NAMALWA (cell line): ENCODE results near the gene IKBKE.

Experiments
- DNase-seq: peaks from one replicate; pipeline ENCODE4 v3.0.0-alpha.2; 2015; ENCODE audit warnings: low spot score

IKBKE gene

DNA sequence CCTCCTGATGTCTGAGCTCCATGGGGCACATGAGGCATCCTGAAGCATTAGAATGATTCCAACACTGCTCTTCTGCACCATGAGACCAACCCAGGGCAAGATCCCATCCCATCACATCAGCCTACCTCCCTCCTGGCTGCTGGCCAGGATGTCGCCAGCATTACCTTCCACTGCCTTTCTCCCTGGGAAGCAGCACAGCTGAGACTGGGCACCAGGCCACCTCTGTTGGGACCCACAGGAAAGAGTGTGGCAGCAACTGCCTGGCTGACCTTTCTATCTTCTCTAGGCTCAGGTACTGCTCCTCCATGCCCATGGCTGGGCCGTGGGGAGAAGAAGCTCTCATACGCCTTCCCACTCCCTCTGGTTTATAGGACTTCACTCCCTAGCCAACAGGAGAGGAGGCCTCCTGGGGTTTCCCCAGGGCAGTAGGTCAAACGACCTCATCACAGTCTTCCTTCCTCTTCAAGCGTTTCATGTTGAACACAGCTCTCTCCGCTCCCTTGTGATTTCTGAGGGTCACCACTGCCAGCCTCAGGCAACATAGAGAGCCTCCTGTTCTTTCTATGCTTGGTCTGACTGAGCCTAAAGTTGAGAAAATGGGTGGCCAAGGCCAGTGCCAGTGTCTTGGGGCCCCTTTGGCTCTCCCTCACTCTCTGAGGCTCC lies 26.0 kb downstream of the IKBKE start:
- DNase-seq, result peak; percentile 16

DNA sequence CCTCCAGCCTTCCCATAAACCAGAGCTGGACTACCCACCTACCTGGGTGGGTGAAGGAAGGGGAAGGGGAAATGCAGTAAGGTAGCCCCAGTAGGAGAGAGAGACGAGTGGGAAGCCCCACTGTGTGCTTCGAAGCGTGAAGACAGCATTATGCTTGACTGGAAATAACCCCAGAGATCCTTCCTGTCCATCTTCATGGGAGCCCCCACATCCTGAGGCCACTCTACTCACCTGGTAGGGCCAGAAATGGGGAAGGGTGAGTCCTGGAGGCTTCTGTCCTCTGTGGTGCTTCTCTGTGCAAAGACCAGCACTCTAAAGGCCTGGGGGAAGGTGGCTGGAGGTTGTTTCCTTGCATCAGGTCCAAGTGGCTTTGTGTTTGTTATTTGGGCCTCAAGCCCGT lies 27.1 kb downstream of the IKBKE start:
- DNase-seq, result peak; percentile 21

DNA sequence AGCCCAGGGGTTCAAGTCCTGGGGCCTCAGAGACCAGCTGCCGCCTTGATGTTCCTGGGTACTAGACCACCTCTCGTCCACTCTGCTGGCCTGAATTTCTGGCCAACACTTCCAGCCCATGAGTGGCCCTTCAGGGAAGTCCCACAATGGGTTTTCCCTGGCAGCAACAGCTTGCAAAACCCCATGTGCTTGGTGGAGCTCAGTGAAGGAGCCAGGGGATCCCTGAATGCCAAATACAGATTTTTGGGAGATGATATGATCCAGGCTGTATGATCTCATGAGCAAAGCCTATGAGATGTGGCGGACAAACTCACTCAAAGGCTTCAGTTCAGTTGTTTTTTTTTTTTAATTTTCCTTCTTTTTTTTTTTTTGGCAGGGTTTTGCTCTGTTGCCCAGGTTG lies 27.5 kb downstream of the IKBKE start:
- DNase-seq, result no peak

GRCh38 chr1:206498685-206499084 lies 28.4 kb downstream of the IKBKE start:
- no peak for DNase-seq

DNA sequence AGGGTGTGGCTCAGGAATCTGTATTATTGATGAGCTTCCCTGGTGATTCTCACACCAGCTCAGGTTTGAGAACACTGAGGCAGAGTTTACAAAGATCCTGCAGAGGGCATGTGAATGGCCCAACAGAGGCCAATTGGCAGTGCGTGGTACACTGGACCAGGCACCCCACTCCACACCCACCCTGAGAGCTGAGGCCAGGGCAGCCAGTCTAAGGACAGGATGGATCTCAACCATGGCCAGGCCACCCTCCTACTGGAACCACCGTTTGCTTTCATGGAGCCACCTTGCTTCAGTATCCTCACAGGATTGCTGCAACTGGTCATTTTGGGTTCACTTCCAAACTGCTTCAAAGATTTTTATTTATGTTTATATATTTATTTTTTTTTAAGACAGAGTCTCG lies 29.8 kb downstream of the IKBKE start:
- DNase-seq, result no peak

- no peak for DNase-seq
Measured at GRCh38 chr1:206501881-206502280, 31.6 kb downstream of the IKBKE start.

- no peak for DNase-seq
Measured at GRCh38 chr1:206502403-206502802, 32.1 kb downstream of the IKBKE start.

- DNase-seq, result no peak
Measured at GRCh38 chr1:206502812-206503211, 32.5 kb downstream of the IKBKE start.

DNA sequence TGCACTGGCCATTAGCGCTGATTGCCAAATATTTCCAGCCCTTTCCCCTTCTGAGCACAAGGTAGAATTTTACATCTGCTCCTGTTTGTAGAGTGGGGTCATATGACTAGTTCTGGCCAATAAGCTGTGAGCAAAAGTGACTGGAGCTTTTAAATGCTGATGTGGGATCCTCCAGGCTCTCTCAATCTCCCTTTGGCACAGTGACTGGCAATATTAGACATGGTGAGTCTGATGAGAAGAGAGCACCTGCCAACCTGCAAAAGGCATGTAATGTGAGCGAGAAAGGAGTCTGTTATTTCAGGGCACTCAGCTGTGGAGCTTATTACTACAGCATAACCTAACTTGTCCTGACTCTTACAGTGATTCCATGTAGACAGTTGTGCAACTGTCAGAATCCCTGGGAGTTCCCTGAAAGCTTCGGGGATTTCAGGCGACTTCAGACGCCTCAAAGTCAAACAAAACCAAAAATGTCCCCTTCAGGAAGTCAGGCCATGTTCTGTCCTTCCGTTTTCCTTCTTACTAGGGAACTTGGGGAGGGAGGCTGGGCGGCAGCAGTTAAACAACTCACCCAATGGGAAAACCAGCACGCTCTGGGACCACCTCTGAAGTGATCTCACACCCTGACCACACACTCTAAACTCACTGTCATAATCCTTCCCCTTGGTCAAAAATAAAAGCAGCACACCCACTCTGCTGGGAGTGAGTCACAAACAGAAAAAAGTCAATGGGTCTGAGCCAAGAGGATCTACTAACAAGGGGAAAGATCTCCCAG lies 33.5 kb downstream of the IKBKE start:
- no peak for DNase-seq

- DNase-seq, result no peak
Measured at GRCh38 chr1:206504363-206504713, 34.1 kb downstream of the IKBKE start.

DNA sequence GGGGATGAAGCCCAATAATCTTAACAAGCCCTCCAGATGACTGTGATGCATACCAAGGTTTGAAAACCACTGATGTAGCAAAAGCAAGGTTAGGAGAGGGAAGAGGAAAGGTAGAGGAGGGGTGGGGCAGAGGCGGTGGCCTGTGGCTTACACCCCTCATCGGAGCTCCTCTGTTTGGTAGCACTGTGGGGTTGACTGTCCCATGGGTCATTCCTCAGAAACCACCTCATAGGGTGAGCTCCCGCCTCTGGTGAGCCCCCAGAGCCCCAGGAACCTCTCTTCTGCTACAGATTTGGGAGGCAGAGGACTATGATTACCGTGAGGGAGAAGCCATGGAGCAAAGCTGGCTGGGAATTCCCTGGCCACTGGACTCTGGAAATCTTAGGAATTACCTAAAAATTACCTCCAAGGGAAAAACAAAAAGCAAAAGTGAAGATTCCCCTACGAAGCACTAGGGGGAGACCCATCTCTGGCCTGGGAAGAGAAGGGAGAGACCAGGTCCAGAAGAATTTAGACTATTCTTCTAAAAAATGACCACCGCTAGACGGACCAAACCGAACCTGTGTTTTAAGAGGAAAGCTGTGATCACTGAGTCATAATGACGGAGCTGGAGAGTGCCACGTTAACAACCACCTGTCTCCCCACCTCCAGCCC lies 35.6 kb downstream of the IKBKE start:
- no peak for DNase-seq

- no peak for DNase-seq
Measured at GRCh38 chr1:206506405-206507283, 36.4 kb downstream of the IKBKE start.

DNA sequence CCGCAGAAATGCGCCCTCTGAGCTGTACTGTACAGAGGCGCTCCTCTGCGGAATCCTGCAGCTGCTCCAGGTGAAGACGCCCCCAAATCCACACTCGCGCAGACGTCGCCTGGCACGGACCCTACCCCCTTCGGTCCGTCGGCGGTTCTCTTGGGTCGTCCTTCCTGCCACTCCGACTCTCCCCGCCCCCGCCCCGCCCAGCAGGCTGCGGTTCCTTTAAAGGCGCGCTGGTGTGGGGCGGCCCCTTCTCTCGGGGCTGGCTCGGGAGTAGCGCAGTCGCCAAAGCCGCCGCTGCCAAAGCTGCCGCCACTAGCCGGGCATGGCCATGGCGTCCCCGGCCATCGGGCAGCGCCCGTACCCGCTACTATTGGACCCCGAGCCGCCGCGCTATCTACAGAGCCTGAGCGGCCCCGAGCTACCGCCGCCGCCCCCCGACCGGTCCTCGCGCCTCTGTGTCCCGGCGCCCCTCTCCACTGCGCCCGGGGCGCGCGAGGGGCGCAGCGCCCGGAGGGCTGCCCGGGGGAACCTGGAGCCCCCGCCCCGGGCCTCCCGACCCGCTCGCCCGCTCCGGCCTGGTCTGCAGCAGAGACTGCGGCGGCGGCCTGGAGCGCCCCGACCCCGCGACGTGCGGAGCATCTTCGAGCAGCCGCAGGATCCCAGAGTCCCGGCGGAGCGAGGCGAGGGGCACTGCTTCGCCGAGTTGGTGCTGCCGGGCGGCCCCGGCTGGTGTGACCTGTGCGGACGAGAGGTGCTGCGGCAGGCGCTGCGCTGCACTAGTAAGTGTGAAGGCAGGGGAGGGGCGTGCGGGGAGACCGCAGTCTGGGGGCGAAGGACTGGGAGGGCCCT lies 37.2 kb downstream of the IKBKE start, which contains the start of gene RASSF5:
RASSF5 (plus strand) TSS at position 248 of the 846 bp plus-strand sequence; CDS start at position 320, 72 bp downstream.
- no peak for DNase-seq

GRCh38 chr1:206508130-206508889 lies 38.0 kb downstream of the IKBKE start:
- no peak for DNase-seq

DNA sequence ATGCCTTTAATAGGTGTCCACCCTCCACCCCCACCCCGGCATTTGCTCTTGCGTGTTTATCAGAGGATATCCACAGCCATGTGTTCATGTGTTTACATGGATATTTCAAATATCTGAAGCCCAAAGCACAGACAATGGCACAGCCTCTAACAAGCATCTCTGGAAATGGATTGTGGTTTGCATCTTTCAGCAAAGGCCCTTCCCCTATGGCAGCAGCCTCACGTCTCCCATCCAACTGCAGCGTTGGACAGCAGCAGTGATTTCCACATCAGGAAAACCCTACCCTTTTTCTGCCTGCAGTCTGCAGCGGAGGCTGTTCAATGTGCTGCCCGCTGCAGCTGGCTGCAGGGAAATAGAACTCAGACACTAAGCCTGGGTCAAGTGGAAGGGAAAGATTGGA lies 38.7 kb downstream of the IKBKE start:
- no peak for DNase-seq

DNA sequence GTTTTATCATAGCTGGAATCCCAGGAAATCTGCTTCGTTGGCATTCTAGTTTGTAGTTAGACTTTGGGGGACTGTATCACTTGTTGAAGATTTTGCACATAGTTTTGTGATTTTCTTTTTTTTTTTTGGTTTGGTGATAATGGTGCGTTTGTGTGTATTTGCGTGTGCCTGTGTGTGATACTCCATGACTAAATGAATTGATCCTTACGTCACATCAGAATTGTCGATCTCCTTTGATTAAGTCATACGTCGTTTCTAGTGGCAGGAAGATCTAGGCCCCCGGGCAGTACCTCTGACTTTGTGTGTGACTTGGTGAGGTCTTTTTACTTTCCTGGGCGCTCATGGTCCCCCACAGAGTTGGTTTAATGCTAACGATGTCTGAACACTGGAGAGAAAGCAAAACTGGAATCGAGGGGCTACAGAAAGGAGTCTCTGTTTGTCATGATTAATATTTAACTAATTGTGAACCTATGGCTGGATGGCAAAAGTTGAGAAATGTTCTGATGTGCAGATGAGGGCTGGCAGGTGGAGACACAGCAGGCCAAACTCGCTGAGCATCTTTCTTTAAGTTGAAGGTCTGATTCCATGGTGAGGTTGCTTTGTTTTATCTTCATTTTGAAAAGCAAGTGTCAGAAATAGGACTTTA lies 39.5 kb downstream of the IKBKE start:
- no peak for DNase-seq

GRCh38 chr1:206510371-206510770 lies 40.1 kb downstream of the IKBKE start:
- no peak for DNase-seq

GRCh38 chr1:206511362-206512057 lies 41.2 kb downstream of the IKBKE start:
- DNase-seq, result no peak
